OCI-LY3 (cell line): Measurements from ENCODE around the gene HSPB9.

Experiments used
- EZH2phosphoT487 ChIP-seq: fragments of 200-600 bp; shearing (Covaris generic); IDR thresholded peaks from 2 replicates; pipeline ENCODE4 v1.6.1; 2018; ENCODE audit warnings: antibody characterized with exemption, mixed run types, low read depth
- TF ChIP-seq, protein P1 (sequence below): fragments of 200-600, 300-600 bp; sonication (generic); IDR thresholded peaks from 2 replicates; pipeline ENCODE4 v1.5.1; 2014; ENCODE audit warnings: antibody characterized with exemption, low read length, low read depth

DNA sequence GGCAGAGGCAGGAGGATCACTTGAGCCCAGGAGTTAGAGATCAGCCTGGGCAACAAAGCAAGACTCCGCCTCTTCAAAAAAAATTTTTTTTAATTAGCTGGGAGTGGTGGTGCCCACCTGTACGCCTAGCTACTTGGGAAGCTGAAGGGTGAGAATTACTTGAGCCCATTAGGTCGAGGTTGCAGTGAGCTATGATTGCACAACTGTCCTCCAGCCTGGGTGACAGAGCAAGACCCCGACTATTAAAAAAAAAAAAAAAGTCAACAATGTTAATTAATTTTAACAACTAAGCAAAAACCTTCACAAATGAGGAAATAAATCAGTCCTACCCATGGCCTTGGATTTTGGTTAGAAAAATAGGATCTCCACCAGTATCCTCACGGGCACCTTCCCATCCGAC lies 15.5 kb upstream of the HSPB9 start:
- TF ChIP-seq, protein P1, sequence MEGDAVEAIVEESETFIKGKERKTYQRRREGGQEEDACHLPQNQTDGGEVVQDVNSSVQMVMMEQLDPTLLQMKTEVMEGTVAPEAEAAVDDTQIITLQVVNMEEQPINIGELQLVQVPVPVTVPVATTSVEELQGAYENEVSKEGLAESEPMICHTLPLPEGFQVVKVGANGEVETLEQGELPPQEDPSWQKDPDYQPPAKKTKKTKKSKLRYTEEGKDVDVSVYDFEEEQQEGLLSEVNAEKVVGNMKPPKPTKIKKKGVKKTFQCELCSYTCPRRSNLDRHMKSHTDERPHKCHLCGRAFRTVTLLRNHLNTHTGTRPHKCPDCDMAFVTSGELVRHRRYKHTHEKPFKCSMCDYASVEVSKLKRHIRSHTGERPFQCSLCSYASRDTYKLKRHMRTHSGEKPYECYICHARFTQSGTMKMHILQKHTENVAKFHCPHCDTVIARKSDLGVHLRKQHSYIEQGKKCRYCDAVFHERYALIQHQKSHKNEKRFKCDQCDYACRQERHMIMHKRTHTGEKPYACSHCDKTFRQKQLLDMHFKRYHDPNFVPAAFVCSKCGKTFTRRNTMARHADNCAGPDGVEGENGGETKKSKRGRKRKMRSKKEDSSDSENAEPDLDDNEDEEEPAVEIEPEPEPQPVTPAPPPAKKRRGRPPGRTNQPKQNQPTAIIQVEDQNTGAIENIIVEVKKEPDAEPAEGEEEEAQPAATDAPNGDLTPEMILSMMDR = no peak
- no peak for TF ChIP-seq EZH2phosphoT487
